A673 (cell line): ENCODE results near the gene PGLYRP2. TPM values are rescaled to one million over a fixed set of nuclear protein-coding genes. Genes with fewer than 3 reads are reported as not detected.

ENCODE experiments used
- BruUV-seq: library from RNA; stranded (reverse); fragments of 400-500 nt; replicated peaks from 2 replicates; lab custom pipeline; 2021; lab: Mats Ljungman, UMichigan
- CTCF ChIA-PET: fragments of 300-600 bp; sonication (Branson Sonifier 250); formaldehyde crosslinking; loops from one replicate; lab custom pipeline; 2022; ENCODE audit warnings: antibody characterized with exemption; lab: Charles Lee
- POLR2A ChIA-PET: fragments of 300-600 bp; sonication (Branson Sonifier 250); formaldehyde crosslinking; loops from one replicate; lab custom pipeline; 2022; ENCODE audit warnings: antibody characterized with exemption; ENCODE audit not compliant: low non-redundant PET; lab: Charles Lee
- DNase-seq: peaks from one replicate; pipeline ENCODE4 v3.0.0-alpha.2; 2015; ENCODE audit warnings: low spot score
- H3K27ac ChIP-seq: fragments of 200-600 bp; sonication (generic); 2 replicates; pipeline ENCODE4 v1.5.1; 2016; ENCODE audit warnings: mixed run types, low read depth, mild to moderate bottlenecking, mixed read lengths, antibody characterized with exemption, low read length; ENCODE audit not compliant: poor library complexity, severe bottlenecking
- H3K27me3 ChIP-seq: fragments of 200-600 bp; sonication (generic); replicated peaks from 2 replicates; pipeline ENCODE4 v1.6.1; 2017; ENCODE audit warnings: mixed run types, low read depth, mild to moderate bottlenecking, mixed read lengths, antibody characterized with exemption, low read length; ENCODE audit not compliant: insufficient read depth, poor library complexity
- H3K36me3 ChIP-seq: fragments of 200-600 bp; sonication (generic); 2 replicates; pipeline ENCODE4 v1.6.1; 2016; ENCODE audit warnings: mixed run types, mild to moderate bottlenecking, mixed read lengths, antibody characterized with exemption, low read length; ENCODE audit not compliant: insufficient read depth, poor library complexity, severe bottlenecking
- H3K4me1 ChIP-seq: fragments of 200-600 bp; sonication (generic); 2 replicates; pipeline ENCODE4 v1.6.1; 2017; ENCODE audit warnings: mixed run types, mild to moderate bottlenecking, mixed read lengths, antibody characterized with exemption, low read length; ENCODE audit not compliant: insufficient read depth, poor library complexity, severe bottlenecking
- H3K4me3 ChIP-seq: fragments of 200-600 bp; sonication (generic); 2 replicates; pipeline ENCODE4 v1.5.1; 2016; ENCODE audit warnings: low read depth, mixed run types, mild to moderate bottlenecking, mixed read lengths, low read length; ENCODE audit not compliant: poor library complexity, severe bottlenecking
- H3K9me3 ChIP-seq: fragments of 200-600 bp; sonication (generic); 2 replicates; pipeline ENCODE4 v1.6.1; 2016; ENCODE audit warnings: mixed run types, low read depth, mild to moderate bottlenecking, mixed read lengths, antibody characterized with exemption, low read length; ENCODE audit not compliant: poor library complexity, severe bottlenecking
- CTCF ChIP-seq: fragments of 300-800, 200-600 bp; sonication (generic); conservative IDR thresholded peaks from 2 replicates; pipeline ENCODE4 v1.5.1; 2017; ENCODE audit warnings: low read depth, mild to moderate bottlenecking, antibody characterized with exemption, low read length, moderate library complexity, mixed read lengths
- EZH2 ChIP-seq: fragments of 200-600 bp; sonication (generic); IDR thresholded peaks from 2 replicates; pipeline ENCODE4 v1.6.1; 2017; ENCODE audit warnings: borderline replicate concordance, low read depth, mild to moderate bottlenecking, mixed read lengths, antibody characterized with exemption, low read length; ENCODE audit not compliant: poor library complexity, severe bottlenecking
- intact Hi-C: fragments of 100-400 bp; cut with micrococcal nuclease; formaldehyde crosslinking; loops from one replicate; pipeline ENCODE4 v1.10.0; 2022; ENCODE audit not compliant: unreplicated experiment
- total RNA-seq: library from RNA; stranded (reverse); gene quantifications from 2 replicates; pipeline ENCODE4 v1.2.3, GENCODE V29; 2021

PGLYRP2 gene
- total RNA-seq, 1 experiment from 2014 or later: 3.5 TPM

GRCh38 chr19:15428956-15429824 is 50.1 kb downstream of the PGLYRP2 start:
- H3K36me3 ChIP-seq: peaks cover 50% of the 10 kb centered on the region
- no peak for DNase-seq
- TF ChIP-seq CTCF (no peak), EZH2 (no peak)

GRCh38 chr19:15427991-15428471 is 51.3 kb downstream of the PGLYRP2 start:
- ChIA-PET CTCF (no interaction called here), POLR2A (no interaction called here)
- BruUV-seq: no TSS peak
- intact Hi-C loops: no loop called here
- peaks cover 10% of the 10 kb centered on the region for H3K4me1 ChIP-seq
- no peak for DNase-seq
- no peak for TF ChIP-seq EZH2
- no peak for TF ChIP-seq CTCF
- H3K9me3 ChIP-seq: peaks cover 9% of the 10 kb centered on the region
- no peaks in the 10 kb centered on the region for H3K27me3 ChIP-seq
- no peak overlapping the region for H3K27ac ChIP-seq
- H3K4me3 ChIP-seq: no peak overlapping the region
- H3K36me3 ChIP-seq: peaks cover 62% of the 10 kb centered on the region

More at GRCh38 chr19:15428956-15429824, 50.1 kb downstream of the PGLYRP2 start:
- H3K4me1 ChIP-seq: peaks cover 14% of the 10 kb centered on the region
- no peaks in the 10 kb centered on the region for H3K27me3 ChIP-seq
- ChIA-PET POLR2A (interaction anchor here (0.6 kb wide), 1 partner anchor 305 kb away, joined by 3 read pairs; no protein-coding TSS in a partner anchor), CTCF (no interaction called here)
- BruUV-seq: no TSS peak
- H3K27ac ChIP-seq: no peak overlapping the region
- no peak overlapping the region for H3K4me3 ChIP-seq
- intact Hi-C loops: no loop called here
- no peaks in the 10 kb centered on the region for H3K9me3 ChIP-seq

- ChIA-PET POLR2A (no interaction called here), CTCF (no interaction called here)
- TF ChIP-seq CTCF (no peak), EZH2 (no peak)
- Histone ChIP-seq H3K4me3 (no peak overlapping the region), H3K36me3 (peaks cover 69% of the 10 kb centered on the region), H3K27me3 (no peaks in the 10 kb centered on the region), H3K9me3 (peaks cover 10% of the 10 kb centered on the region), H3K4me1 (peaks cover 10% of the 10 kb centered on the region), H3K27ac (no peak overlapping the region)
- BruUV-seq: no TSS peak
- no peak for DNase-seq
- intact Hi-C loops: no loop called here
Observed at GRCh38 chr19:15427350-15427700, 52.0 kb downstream of the PGLYRP2 start.
